Stimulated activated naive CD8-positive, alpha-beta T cell treated with anti-CD3 and anti-CD28 coated beads, Interleukin-15, Interleukin-2, amounts not matched to agents 100 ng/mL and 50 ng/mL, for 24 hours (primary cell): ENCODE data around the gene AJAP1.

ENCODE experiments used
- H3K27ac Mint-ChIP-seq: one replicate; pipeline ENCODE4 v1.8.0; 2021; ENCODE audit warnings: mild to moderate bottlenecking, mixed read lengths
- H3K27me3 Mint-ChIP-seq: one replicate; pipeline ENCODE4 v1.8.0; 2021; ENCODE audit warnings: mixed read lengths
- H3K36me3 Mint-ChIP-seq: one replicate; pipeline ENCODE4 v1.8.0; 2021; ENCODE audit warnings: low read depth, mixed read lengths
- H3K4me1 Mint-ChIP-seq: one replicate; pipeline ENCODE4 v1.8.0; 2021; ENCODE audit warnings: low read depth, mixed read lengths
- H3K4me3 Mint-ChIP-seq: one replicate; pipeline ENCODE4 v1.8.0; 2021; ENCODE audit warnings: mild to moderate bottlenecking, mixed read lengths
- H3K9me3 Mint-ChIP-seq: one replicate; pipeline ENCODE4 v1.8.0; 2021; ENCODE audit warnings: mixed read lengths

Gene AJAP1

GRCh38 chr1:4693331-4693730, 38.9 kb downstream of the AJAP1 start:
- H3K36me3 Mint-ChIP-seq: no peaks in the 10 kb centered on the region
- no peak overlapping the region for H3K4me3 Mint-ChIP-seq
- H3K27me3 Mint-ChIP-seq: no peaks in the 10 kb centered on the region
- H3K27ac Mint-ChIP-seq: no peak overlapping the region
- H3K9me3 Mint-ChIP-seq: no peaks in the 10 kb centered on the region
- no peaks in the 10 kb centered on the region for H3K4me1 Mint-ChIP-seq

- no peaks in the 10 kb centered on the region for H3K27me3 Mint-ChIP-seq
- no peaks in the 10 kb centered on the region for H3K9me3 Mint-ChIP-seq
- no peaks in the 10 kb centered on the region for H3K4me1 Mint-ChIP-seq
- H3K4me3 Mint-ChIP-seq: no peak overlapping the region
- H3K36me3 Mint-ChIP-seq: no peaks in the 10 kb centered on the region
- H3K27ac Mint-ChIP-seq: no peak overlapping the region
These were observed 39.5 kb downstream of the AJAP1 start for GRCh38 chr1:4693891-4694290.

- no peak overlapping the region for H3K27ac Mint-ChIP-seq
These were observed 40.1 kb downstream of the AJAP1 start for GRCh38 chr1:4694492-4694891.

DNA sequence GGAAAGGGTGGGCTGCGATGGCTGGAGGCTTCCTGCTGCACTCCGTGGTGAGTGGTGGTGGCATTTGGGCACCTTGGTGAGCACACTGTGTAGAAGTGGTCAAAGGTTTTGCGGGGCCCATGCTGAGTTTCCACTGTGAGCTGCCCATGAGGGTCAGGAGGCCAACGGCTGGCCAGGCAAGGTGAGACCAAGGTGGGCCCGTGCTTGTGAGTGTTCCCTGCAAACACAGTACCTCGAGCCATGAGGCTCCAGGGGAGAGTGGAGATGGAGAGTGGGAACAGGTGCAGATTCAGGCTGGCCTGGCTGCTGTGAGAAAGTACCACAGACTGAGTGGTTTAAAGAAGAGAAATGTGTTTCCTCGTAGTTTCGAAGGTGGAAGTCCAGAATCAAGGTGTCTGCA, 40.8 kb downstream of the AJAP1 start:
- Mint-ChIP-seq H3K4me1 (no peaks in the 10 kb centered on the region), H3K9me3 (no peaks in the 10 kb centered on the region), H3K27ac (no peak overlapping the region), H3K4me3 (no peak overlapping the region), H3K36me3 (no peaks in the 10 kb centered on the region), H3K27me3 (no peaks in the 10 kb centered on the region)

More at GRCh38 chr1:4694492-4694891, 40.1 kb downstream of the AJAP1 start:
- Mint-ChIP-seq H3K4me1 (no peaks in the 10 kb centered on the region), H3K27me3 (no peaks in the 10 kb centered on the region), H3K36me3 (no peaks in the 10 kb centered on the region), H3K9me3 (no peaks in the 10 kb centered on the region), H3K4me3 (no peak overlapping the region)

DNA sequence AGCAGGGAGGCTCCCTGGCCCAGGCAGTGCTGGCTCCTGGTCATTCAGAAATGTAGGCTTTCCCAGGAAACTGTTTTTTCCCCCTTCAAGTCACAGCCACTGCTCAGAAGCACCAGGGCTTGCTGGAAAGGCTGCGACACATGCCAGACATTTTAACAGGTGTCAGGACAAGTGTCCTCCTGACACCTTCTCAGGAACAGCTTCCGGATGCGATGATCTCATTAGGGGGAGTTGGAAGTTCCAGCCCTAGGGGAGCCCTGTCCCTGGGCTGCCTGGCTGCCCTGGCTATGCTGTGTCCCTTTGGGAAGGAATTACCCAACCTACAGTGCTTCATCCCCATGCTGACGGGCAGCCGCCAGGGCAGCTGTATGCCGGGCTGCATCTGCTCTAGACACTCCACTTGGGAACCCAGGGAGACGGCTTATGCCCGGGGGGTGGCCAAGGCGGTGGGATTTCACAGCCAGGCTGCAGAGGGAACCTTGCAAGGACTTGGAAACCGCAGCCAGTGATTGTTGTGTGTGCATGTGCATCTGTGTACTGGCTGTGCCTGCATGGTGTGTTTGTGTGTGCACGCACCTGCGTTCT, 41.8 kb downstream of the AJAP1 start:
- H3K4me1 Mint-ChIP-seq: no peaks in the 10 kb centered on the region
- no peaks in the 10 kb centered on the region for H3K27me3 Mint-ChIP-seq
- no peak overlapping the region for H3K27ac Mint-ChIP-seq
- no peaks in the 10 kb centered on the region for H3K36me3 Mint-ChIP-seq
- no peak overlapping the region for H3K4me3 Mint-ChIP-seq
- no peaks in the 10 kb centered on the region for H3K9me3 Mint-ChIP-seq

DNA sequence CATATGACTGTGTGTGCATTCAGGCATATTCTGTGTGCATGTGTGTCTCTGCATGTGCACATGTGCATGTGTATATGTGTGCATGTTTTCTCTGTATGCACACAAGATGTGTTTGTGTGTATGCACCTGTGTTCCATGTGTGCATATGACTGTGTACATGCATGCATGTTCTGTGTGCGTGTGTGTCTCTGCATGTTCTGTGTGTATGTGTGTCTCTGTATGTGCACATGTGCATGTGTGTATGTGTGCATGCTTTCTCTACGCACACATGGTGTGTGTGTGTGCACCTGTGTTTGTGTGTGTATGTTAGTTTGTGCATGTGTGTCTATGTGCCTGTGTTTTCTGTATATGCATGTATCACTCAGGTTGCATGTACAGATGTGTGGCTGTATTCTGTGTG, 42.3 kb downstream of the AJAP1 start:
- H3K9me3 Mint-ChIP-seq: no peaks in the 10 kb centered on the region
- H3K27ac Mint-ChIP-seq: no peak overlapping the region
- no peaks in the 10 kb centered on the region for H3K36me3 Mint-ChIP-seq
- H3K4me1 Mint-ChIP-seq: no peaks in the 10 kb centered on the region
- no peak overlapping the region for H3K4me3 Mint-ChIP-seq
- no peaks in the 10 kb centered on the region for H3K27me3 Mint-ChIP-seq

GRCh38 chr1:4697801-4698200, 43.4 kb downstream of the AJAP1 start:
- Mint-ChIP-seq H3K9me3 (no peaks in the 10 kb centered on the region), H3K36me3 (no peaks in the 10 kb centered on the region), H3K4me1 (no peaks in the 10 kb centered on the region), H3K27ac (no peak overlapping the region), H3K27me3 (no peaks in the 10 kb centered on the region), H3K4me3 (no peak overlapping the region)

- Mint-ChIP-seq H3K4me1 (no peaks in the 10 kb centered on the region), H3K27me3 (no peaks in the 10 kb centered on the region), H3K9me3 (no peaks in the 10 kb centered on the region), H3K36me3 (no peaks in the 10 kb centered on the region), H3K27ac (no peak overlapping the region), H3K4me3 (no peak overlapping the region)
These were observed 44.5 kb downstream of the AJAP1 start for GRCh38 chr1:4698911-4699310.

GRCh38 chr1:4699376-4700301, 45.2 kb downstream of the AJAP1 start:
- Mint-ChIP-seq H3K27ac (no peak overlapping the region), H3K4me1 (no peaks in the 10 kb centered on the region), H3K4me3 (no peak overlapping the region), H3K9me3 (no peaks in the 10 kb centered on the region), H3K36me3 (no peaks in the 10 kb centered on the region), H3K27me3 (no peaks in the 10 kb centered on the region)

- H3K4me3 Mint-ChIP-seq: no peak overlapping the region
- H3K27ac Mint-ChIP-seq: no peak overlapping the region
- no peaks in the 10 kb centered on the region for H3K36me3 Mint-ChIP-seq
- no peaks in the 10 kb centered on the region for H3K4me1 Mint-ChIP-seq
- no peaks in the 10 kb centered on the region for H3K9me3 Mint-ChIP-seq
- H3K27me3 Mint-ChIP-seq: no peaks in the 10 kb centered on the region
These were observed 46.4 kb downstream of the AJAP1 start for GRCh38 chr1:4700801-4701200.

DNA sequence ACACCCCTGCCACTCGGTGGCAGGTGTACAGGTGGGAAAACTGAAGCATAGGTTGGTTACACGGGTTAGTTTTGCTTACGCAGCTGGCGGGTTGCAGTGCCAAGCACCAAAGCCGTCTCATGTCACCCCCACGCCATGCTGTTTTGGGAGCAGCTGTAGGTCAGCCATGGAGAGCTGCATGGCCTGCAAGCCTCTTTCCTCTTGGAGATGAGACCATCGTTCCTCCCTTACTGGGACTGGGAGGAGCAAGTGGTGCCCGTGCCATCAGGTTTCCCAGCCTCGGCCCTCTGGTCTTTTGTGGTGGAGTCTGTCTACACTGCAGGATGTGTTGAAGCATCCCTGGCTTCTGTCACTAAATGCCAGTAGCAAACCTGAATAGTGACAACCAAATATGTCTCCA, 46.9 kb downstream of the AJAP1 start:
- Mint-ChIP-seq H3K4me1 (no peaks in the 10 kb centered on the region), H3K36me3 (no peaks in the 10 kb centered on the region), H3K9me3 (no peaks in the 10 kb centered on the region), H3K4me3 (no peak overlapping the region), H3K27ac (no peak overlapping the region), H3K27me3 (no peaks in the 10 kb centered on the region)

GRCh38 chr1:4702464-4702863, 48.1 kb downstream of the AJAP1 start:
- Mint-ChIP-seq H3K36me3 (no peaks in the 10 kb centered on the region), H3K9me3 (no peaks in the 10 kb centered on the region), H3K4me3 (no peak overlapping the region), H3K27ac (no peak overlapping the region), H3K27me3 (peaks cover 5% of the 10 kb centered on the region), H3K4me1 (no peaks in the 10 kb centered on the region)

- H3K27ac Mint-ChIP-seq: no peak overlapping the region
- H3K9me3 Mint-ChIP-seq: no peaks in the 10 kb centered on the region
- no peaks in the 10 kb centered on the region for H3K36me3 Mint-ChIP-seq
- H3K4me3 Mint-ChIP-seq: no peak overlapping the region
- H3K27me3 Mint-ChIP-seq: peaks cover 7% of the 10 kb centered on the region
- no peaks in the 10 kb centered on the region for H3K4me1 Mint-ChIP-seq
These were observed 48.5 kb downstream of the AJAP1 start for GRCh38 chr1:4702932-4703331.

DNA sequence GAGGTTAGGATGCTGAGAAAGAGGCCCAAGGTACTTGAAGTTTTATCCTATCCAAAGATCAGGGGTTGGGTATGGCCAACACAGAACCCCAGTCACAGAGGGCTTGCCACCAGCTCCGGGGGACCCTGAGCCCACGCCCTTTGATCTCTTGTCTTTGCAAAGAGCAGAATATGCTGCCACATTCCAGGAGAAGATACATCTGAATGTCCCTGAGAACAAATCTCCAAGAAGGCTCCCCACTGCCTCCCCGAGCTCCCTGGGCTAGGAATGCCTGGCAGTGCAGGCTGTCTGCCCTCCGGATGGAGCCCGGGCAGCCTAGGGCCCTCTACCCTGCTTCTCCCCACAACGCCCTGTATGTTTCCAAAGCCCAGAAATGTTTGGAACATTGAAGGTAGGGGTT, 49.2 kb downstream of the AJAP1 start:
- no peaks in the 10 kb centered on the region for H3K36me3 Mint-ChIP-seq
- H3K9me3 Mint-ChIP-seq: no peaks in the 10 kb centered on the region
- no peak overlapping the region for H3K27ac Mint-ChIP-seq
- H3K4me1 Mint-ChIP-seq: no peaks in the 10 kb centered on the region
- H3K27me3 Mint-ChIP-seq: peaks cover 7% of the 10 kb centered on the region
- no peak overlapping the region for H3K4me3 Mint-ChIP-seq

GRCh38 chr1:4708840-4709507, 54.6 kb downstream of the AJAP1 start:
- H3K36me3 Mint-ChIP-seq: no peaks in the 10 kb centered on the region
- H3K4me1 Mint-ChIP-seq: peaks cover 4% of the 10 kb centered on the region
- H3K4me3 Mint-ChIP-seq: no peak overlapping the region
- no peak overlapping the region for H3K27ac Mint-ChIP-seq
- H3K9me3 Mint-ChIP-seq: no peaks in the 10 kb centered on the region
- peaks cover 20% of the 10 kb centered on the region for H3K27me3 Mint-ChIP-seq
